Urothelium cell line (cell line): ENCODE measurements around the gene EID2.

ENCODE experiments used
- DNase-seq: peaks from one replicate; pipeline ENCODE4 v3.0.0; 2011; ENCODE audit warnings: low spot score, mixed read lengths
- FAIRE-seq: peaks from 2 replicates; lab custom pipeline; 2011; peaks lifted over from hg19 to GRCh38; lab: Jason Lieb, UNC

Gene EID2

GRCh38 chr19:39506598-39506943 lies 33.4 kb downstream of the EID2 start:
- no peak for FAIRE-seq
- DNase-seq: no peak

GRCh38 chr19:39502640-39503417 lies 37.1 kb downstream of the EID2 start:
- DNase-seq (peak; percentile 83), FAIRE-seq (no peak)

- no peak for FAIRE-seq
- DNase-seq: no peak
Observed at GRCh38 chr19:39501340-39501739, 38.6 kb downstream of the EID2 start.

- no peak for DNase-seq
- FAIRE-seq: no peak
Observed at GRCh38 chr19:39500543-39500942, 39.4 kb downstream of the EID2 start.

- DNase-seq: no peak
- no peak for FAIRE-seq
Observed at GRCh38 chr19:39499932-39500331, 40.0 kb downstream of the EID2 start.

GRCh38 chr19:39498798-39499642 lies 40.9 kb downstream of the EID2 start, which contains the start of gene DLL3:
TSS of gene DLL3 (plus strand) at chr19:39498947. CDS start at chr19:39498975, 28 bp downstream.
- DNase-seq (no peak), FAIRE-seq (no peak)

- DNase-seq: peak; percentile 38
Observed at GRCh38 chr19:39497996-39498797, 41.8 kb downstream of the EID2 start.

GRCh38 chr19:39497701-39497995 lies 42.3 kb downstream of the EID2 start:
- DNase-seq (no peak), FAIRE-seq (no peak)

More at GRCh38 chr19:39497996-39498797, 41.8 kb downstream of the EID2 start:
- FAIRE-seq: no peak

- FAIRE-seq (no peak), DNase-seq (no peak)
Observed at GRCh38 chr19:39496063-39496462, 43.9 kb downstream of the EID2 start.

GRCh38 chr19:39494661-39495060 lies 45.3 kb downstream of the EID2 start:
- FAIRE-seq (no peak), DNase-seq (no peak)

GRCh38 chr19:39492788-39493187 lies 47.2 kb downstream of the EID2 start:
- FAIRE-seq (no peak), DNase-seq (no peak)

GRCh38 chr19:39492225-39492624 lies 47.7 kb downstream of the EID2 start:
- DNase-seq (no peak), FAIRE-seq (no peak)

- FAIRE-seq (no peak), DNase-seq (no peak)
Observed at GRCh38 chr19:39489756-39490155, 50.2 kb downstream of the EID2 start.
